Measurements from ENCODE around the gene SLC25A15. TPM values are rescaled to one million over a fixed set of nuclear protein-coding genes. Genes with fewer than 3 reads are reported as not detected.

The SLC25A15 gene
- total RNA-seq, 3 donors from 2014 or later (not counting 1 experiment from before 2014, with no cell fraction given): 4.0 to 6.0 (median 5.8) TPM

GRCh38 chr13:40756042-40756441 lies 33.4 kb upstream of the SLC25A15 start:
- DNase-seq: no peak
- Histone ChIP-seq H3K36me3 (ENCODE audit: control insufficient read depth, insufficient read depth, low read length) (peaks cover 48% of the 10 kb centered on the region), H3K27ac (ENCODE audit: low read length) (no peak overlapping the region), H3K4me3 (ENCODE audit: low read length) (no peak overlapping the region), H3K9me3 (ENCODE audit: control insufficient read depth, insufficient read depth, low read length) (no peaks in the 10 kb centered on the region), H3K4me1 (ENCODE audit: control insufficient read depth, insufficient read depth, low read length) (no peaks in the 10 kb centered on the region), H3K27me3 (ENCODE audit: control insufficient read depth, insufficient read depth, low read length) (no peaks in the 10 kb centered on the region)
- Mint-ChIP-seq H3K27me3 (ENCODE audit: low read depth in 2 of 2) (no peaks in the 10 kb centered on the region), H3K9me3 (no peaks in the 10 kb centered on the region), H3K4me3 (no peak overlapping the region), H3K36me3 (peaks cover 16% of the 10 kb centered on the region), H3K4me1 (no peaks in the 10 kb centered on the region), H3K27ac (no peak overlapping the region)
- intact Hi-C loops (cut with micrococcal nuclease): no loop called here
- ATAC-seq: no peak
- WGBS (ENCODE audit: insufficient coverage): no CpG with 5 or more reads among the region's 1 CpG
- no peak for TF ChIP-seq CTCF (IDR thresholded peaks at IDR 0.05)

- H3K9me3 Mint-ChIP-seq: no peaks in the 10 kb centered on the region
- no peak for TF ChIP-seq CTCF (IDR thresholded peaks at IDR 0.05)
- no peak overlapping the region for H3K4me3 Mint-ChIP-seq
- intact Hi-C loops (cut with micrococcal nuclease): no loop called here
- Histone ChIP-seq H3K36me3 (ENCODE audit: control insufficient read depth, insufficient read depth, low read length) (peaks cover 35% of the 10 kb centered on the region), H3K27ac (ENCODE audit: low read length) (no peak overlapping the region), H3K4me3 (ENCODE audit: low read length) (no peak overlapping the region), H3K4me1 (ENCODE audit: control insufficient read depth, insufficient read depth, low read length) (no peaks in the 10 kb centered on the region), H3K27me3 (ENCODE audit: control insufficient read depth, insufficient read depth, low read length) (no peaks in the 10 kb centered on the region), H3K9me3 (ENCODE audit: control insufficient read depth, insufficient read depth, low read length) (no peaks in the 10 kb centered on the region)
- no peaks in the 10 kb centered on the region for H3K27me3 Mint-ChIP-seq (ENCODE audit: low read depth in 2 of 2)
- ATAC-seq (no peak), DNase-seq (no peak)
- no peak overlapping the region for H3K27ac Mint-ChIP-seq
- H3K4me1 Mint-ChIP-seq: peaks cover 0 to 13% of the 10 kb centered on the region in 2 donors
- H3K36me3 Mint-ChIP-seq: peaks cover 7% of the 10 kb centered on the region
- WGBS (ENCODE audit: insufficient coverage): 95% methylated on average over 3 of the region's 4 CpGs
Measured at GRCh38 chr13:40758811-40759210, 30.6 kb upstream of the SLC25A15 start.

- no peak overlapping the region for H3K27ac Mint-ChIP-seq
Measured at GRCh38 chr13:40762849-40763248, 26.6 kb upstream of the SLC25A15 start.

More at GRCh38 chr13:40762849-40763248, 26.6 kb upstream of the SLC25A15 start:
- Histone ChIP-seq H3K36me3 (ENCODE audit: control insufficient read depth, insufficient read depth, low read length) (peaks cover 22% of the 10 kb centered on the region), H3K27me3 (ENCODE audit: control insufficient read depth, insufficient read depth, low read length) (no peaks in the 10 kb centered on the region), H3K4me3 (ENCODE audit: low read length) (no peak overlapping the region), H3K4me1 (ENCODE audit: control insufficient read depth, insufficient read depth, low read length) (no peaks in the 10 kb centered on the region), H3K27ac (ENCODE audit: low read length) (no peak overlapping the region), H3K9me3 (ENCODE audit: control insufficient read depth, insufficient read depth, low read length) (no peaks in the 10 kb centered on the region)
- peaks cover 7% of the 10 kb centered on the region for H3K36me3 Mint-ChIP-seq
- H3K9me3 Mint-ChIP-seq: no peaks in the 10 kb centered on the region
- no peak for DNase-seq
- H3K4me1 Mint-ChIP-seq: peaks cover 4 to 18% of the 10 kb centered on the region in 2 donors
- TF ChIP-seq CTCF (IDR thresholded peaks at IDR 0.05): no peak
- no peak for ATAC-seq
- intact Hi-C loops (cut with micrococcal nuclease): no loop called here
- 100% methylated on average over 1 of the region's 1 CpG for WGBS (ENCODE audit: insufficient coverage)
- H3K27me3 Mint-ChIP-seq (ENCODE audit: low read depth in 2 of 2): no peaks in the 10 kb centered on the region
- no peak overlapping the region for H3K4me3 Mint-ChIP-seq

All from natural killer cell (primary cell).